ENCODE data around the gene CROCC2. TPM values are rescaled to one million over a fixed set of nuclear protein-coding genes. Genes with fewer than 3 reads are reported as not detected.
A peak's percentile ranks its signal among the peaks of the same experiment; 100 is the strongest.

Gene CROCC2
- total and polyA plus RNA-seq, 4 donors: 1.3 to 17.4 (median 4.4) TPM

- Histone ChIP-seq H3K27me3 (ENCODE audit: control insufficient read depth in 3 of 3, insufficient read depth in 3 of 3, low read length in 2 of 3) (no peaks in the 10 kb centered on the region), H3K9ac (ENCODE audit: insufficient read depth in 1 of 2, low read length in 2 of 2) (peak overlapping the region in 1 of 2 donors; percentile 23), H3K4me1 (ENCODE audit: control insufficient read depth in 5 of 5, insufficient read depth in 5 of 5, low read length in 5 of 5) (peaks cover 0 to 38% (median 20%) of the 10 kb centered on the region in 5 donors), H3K27ac (ENCODE audit: low read depth in 1 of 2, low read length in 1 of 2) (peak overlapping the region in 1 of 2 donors; percentile 88), H3K9me3 (ENCODE audit: control insufficient read depth in 4 of 4, insufficient read depth in 3 of 4, low read length in 3 of 4) (peaks cover 0 to 16% (median 0%) of the 10 kb centered on the region in 4 donors), H3K4me3 (no peak overlapping the region), H3K36me3 (ENCODE audit: control insufficient read depth in 4 of 4, insufficient read depth in 4 of 4, low read length in 4 of 4) (peaks cover 0 to 12% (median 5%) of the 10 kb centered on the region in 4 donors)
- ATAC-seq (ENCODE audit: insufficient read depth, low FRiP score) (no peak), DNase-seq (no peak)
- TF ChIP-seq CTCF (IDR thresholded peaks at IDR 0.05; ENCODE audit: control extremely low read depth, extremely low read depth): no peak
- WGBS, 2 donors: 63 to 82% methylated on average over 1 to 2 of the region's 2 CpGs
Observed at GRCh38 chr2:241009191-241009590, 103.1 kb downstream of the CROCC2 start.

- Histone ChIP-seq H3K27ac (ENCODE audit: low read depth in 1 of 2, low read length in 1 of 2) (peak overlapping the region in 1 of 2 donors; percentile 88), H3K36me3 (ENCODE audit: control insufficient read depth in 4 of 4, insufficient read depth in 4 of 4, low read length in 4 of 4) (peaks cover 0 to 13% (median 3%) of the 10 kb centered on the region in 4 donors), H3K4me3 (peak overlapping the region; percentile 2), H3K9ac (ENCODE audit: insufficient read depth in 1 of 2, low read length in 2 of 2) (peak overlapping the region in 1 of 2 donors; percentile 23), H3K4me1 (ENCODE audit: control insufficient read depth in 5 of 5, insufficient read depth in 5 of 5, low read length in 5 of 5) (peaks cover 0 to 38% (median 20%) of the 10 kb centered on the region in 5 donors), H3K27me3 (ENCODE audit: control insufficient read depth in 3 of 3, insufficient read depth in 3 of 3, low read length in 2 of 3) (no peaks in the 10 kb centered on the region), H3K9me3 (ENCODE audit: control insufficient read depth in 4 of 4, insufficient read depth in 3 of 4, low read length in 3 of 4) (peaks cover 0 to 11% (median 0%) of the 10 kb centered on the region in 4 donors)
- DNase-seq (peak; percentile 97 to 98 (median 97)), ATAC-seq (ENCODE audit: insufficient read depth, low FRiP score) (peak; percentile 60)
- no peak for TF ChIP-seq CTCF (IDR thresholded peaks at IDR 0.05; ENCODE audit: control extremely low read depth, extremely low read depth)
- 1 to 4% methylated on average over 25 to 28 of the region's 28 CpGs for WGBS, 2 donors
Observed at GRCh38 chr2:241009601-241010530, 103.7 kb downstream of the CROCC2 start.

- ATAC-seq (ENCODE audit: insufficient read depth, low FRiP score) (no peak), DNase-seq (no peak)
- Histone ChIP-seq H3K9me3 (ENCODE audit: control insufficient read depth in 4 of 4, insufficient read depth in 3 of 4, low read length in 3 of 4) (peaks cover 0 to 4% (median 0%) of the 10 kb centered on the region in 4 donors), H3K9ac (ENCODE audit: insufficient read depth in 1 of 2, low read length in 2 of 2) (no peak overlapping the region), H3K4me3 (no peak overlapping the region), H3K36me3 (ENCODE audit: control insufficient read depth in 4 of 4, insufficient read depth in 4 of 4, low read length in 4 of 4) (peaks cover 0 to 13% (median 4%) of the 10 kb centered on the region in 4 donors), H3K27me3 (ENCODE audit: control insufficient read depth in 3 of 3, insufficient read depth in 3 of 3, low read length in 2 of 3) (no peaks in the 10 kb centered on the region), H3K27ac (ENCODE audit: low read depth in 1 of 2, low read length in 1 of 2) (peak overlapping the region in 1 of 2 donors; percentile 88), H3K4me1 (ENCODE audit: control insufficient read depth in 5 of 5, insufficient read depth in 5 of 5, low read length in 5 of 5) (peaks cover 0 to 38% (median 20%) of the 10 kb centered on the region in 5 donors)
- TF ChIP-seq CTCF (IDR thresholded peaks at IDR 0.05; ENCODE audit: control extremely low read depth, extremely low read depth): no peak
- 70 to 73% methylated on average over 12 of the region's 12 CpGs for WGBS, 2 donors
Observed at GRCh38 chr2:241010531-241011295, 104.6 kb downstream of the CROCC2 start.

Data from lung (tissue), 12 donors.